Caco-2 (cell line): ENCODE measurements around the gene PAK4. TPM values are rescaled to one million over a fixed set of nuclear protein-coding genes. Genes with fewer than 3 reads are reported as not detected.
A peak's percentile ranks its signal among the peaks of the same experiment; 100 is the strongest.

ENCODE experiments used
- BruUV-seq: library from RNA; stranded (reverse); fragments of 400-500 nt; replicated peaks from 2 replicates; lab custom pipeline; 2021; lab: Mats Ljungman, UMichigan
- CTCF ChIA-PET: fragments of 300-600 bp; sonication (Branson Sonifier 250); formaldehyde crosslinking; loops from one replicate; lab custom pipeline; 2022; ENCODE audit warnings: antibody characterized with exemption; lab: Charles Lee
- POLR2A ChIA-PET: fragments of 300-600 bp; sonication (Branson Sonifier 250); formaldehyde crosslinking; loops from one replicate; lab custom pipeline; 2022; ENCODE audit warnings: antibody characterized with exemption; lab: Charles Lee
- DNase-seq, 2 experiments: peaks; one replicate each; pipeline versions ENCODE4 v3.0.0 to v3.0.0-alpha.2; 2020 to 2022
- H3K27me3 ChIP-seq: replicated peaks from 2 replicates; pipeline ENCODE4 v1.6.0; 2011; ENCODE audit warnings: low read length; ENCODE audit not compliant: control insufficient read depth, insufficient read depth
- H3K36me3 ChIP-seq: 2 replicates; pipeline ENCODE4 v1.5.1; 2011; ENCODE audit warnings: low read length; ENCODE audit not compliant: control insufficient read depth, insufficient read depth
- H3K4me1 ChIP-seq: fragments of 250-450 bp; sonication (Bioruptor Pico); 2 replicates; pipeline ENCODE4 v1.5.1; 2020; ENCODE audit warnings: mild to moderate bottlenecking
- H3K4me3 ChIP-seq: 2 replicates; pipeline ENCODE4 v1.5.1; 2011; ENCODE audit warnings: low read depth, mild to moderate bottlenecking, control low read depth, low read length
- H3K9me3 ChIP-seq: fragments of 250-450 bp; sonication (Bioruptor Pico); 2 replicates; pipeline ENCODE4 v1.5.1; 2020; ENCODE audit warnings: mild to moderate bottlenecking, moderate library complexity
- H3K27ac Mint-ChIP-seq: one replicate; pipeline ENCODE4 v1.8.0; 2022; ENCODE audit warnings: mixed read lengths; ENCODE audit not compliant: unreplicated experiment
- H3K27me3 Mint-ChIP-seq: one replicate; pipeline ENCODE4 v1.8.0; 2022; ENCODE audit warnings: mixed read lengths; ENCODE audit not compliant: insufficient read depth, unreplicated experiment
- H3K36me3 Mint-ChIP-seq: one replicate; pipeline ENCODE4 v1.8.0; 2022; ENCODE audit warnings: mild to moderate bottlenecking, mixed read lengths; ENCODE audit not compliant: insufficient read depth, unreplicated experiment
- H3K4me1 Mint-ChIP-seq: one replicate; pipeline ENCODE4 v1.8.0; 2022; ENCODE audit warnings: low read depth, mixed read lengths; ENCODE audit not compliant: unreplicated experiment
- H3K4me3 Mint-ChIP-seq: one replicate; pipeline ENCODE4 v1.8.0; 2022; ENCODE audit warnings: mild to moderate bottlenecking, moderate library complexity, mixed read lengths; ENCODE audit not compliant: unreplicated experiment
- H3K9me3 Mint-ChIP-seq: one replicate; pipeline ENCODE4 v1.8.0; 2022; ENCODE audit warnings: mixed read lengths; ENCODE audit not compliant: unreplicated experiment
- CTCF ChIP-seq, 2 experiments: fragments of 200-600 bp in 1 of 2; IDR thresholded peaks; 1 replicate in 1 of 2; 2 replicates in 1 of 2; pipeline versions ENCODE4 v1.5.1 to v1.8.0; 2011 to 2022; ENCODE audit warnings: antibody characterized with exemption in 1 of 2, control low read depth in 1 of 2, inconsistent platforms in 1 of 2, low read depth in 1 of 2, low read length in 1 of 2, mild to moderate bottlenecking in 1 of 2, moderate library complexity in 1 of 2; ENCODE audit not compliant: insufficient read depth in 1 of 2, severe bottlenecking in 1 of 2, unreplicated experiment in 1 of 2
- intact Hi-C: fragments of 100-400 bp; cut with micrococcal nuclease; formaldehyde crosslinking; loops from one replicate; pipeline ENCODE4 v1.10.0; 2022; ENCODE audit not compliant: unreplicated experiment
- total RNA-seq: library from RNA; stranded (reverse); gene quantifications from 2 replicates; pipeline ENCODE4 v1.2.3, GENCODE V29; 2022

Gene PAK4
- total RNA-seq, 1 experiment from 2014 or later = 112 TPM

- no peaks in the 10 kb centered on the region for H3K9me3 Mint-ChIP-seq
- peaks cover 16% of the 10 kb centered on the region for H3K27me3 Mint-ChIP-seq
- H3K27me3 ChIP-seq = no peaks in the 10 kb centered on the region; the same call in none of the 2 replicates
- no TSS peak for BruUV-seq
- POLR2A ChIA-PET = no interaction called here
- no peaks in the 10 kb centered on the region for H3K36me3 Mint-ChIP-seq
- H3K36me3 ChIP-seq = no peaks in the 10 kb centered on the region
- H3K4me3 Mint-ChIP-seq = peak overlapping the region; percentile 84
- H3K4me1 Mint-ChIP-seq = peaks cover 7% of the 10 kb centered on the region
- 0 out of 2 replicates have a peak, but pooled peaks cover 5% of the 10 kb centered on the region for H3K4me1 ChIP-seq
- CTCF ChIA-PET = interaction anchor here (0.5 to 0.9 kb wide), 3 partner anchors 154 to 268 kb away, joined by 3 to 5 read pairs (median 3); partner anchors contain the start of genes MRPS12 and SAMD4B
- H3K27ac Mint-ChIP-seq = no peak overlapping the region
- no peak for DNase-seq
- intact Hi-C loops = loop anchor here (2.0 kb wide), 1 partner anchor 32 kb away; no protein-coding TSS in a partner anchor
- peak overlapping the region; percentile 51; the same call in 1 of the 2 replicates for H3K4me3 ChIP-seq
- H3K9me3 ChIP-seq = no peaks in the 10 kb centered on the region
- no peak for TF ChIP-seq CTCF (IDR thresholded peaks at IDR 0.05; ENCODE audit: insufficient read depth in 1 of 2, low read depth in 1 of 2, low read length in 1 of 2, severe bottlenecking in 1 of 2, unreplicated experiment in 1 of 2)
Observed at GRCh38 chr19:39084732-39085080, 40.9 kb upstream of the PAK4 start.

- Mint-ChIP-seq H3K36me3 (no peaks in the 10 kb centered on the region), H3K27me3 (peaks cover 16% of the 10 kb centered on the region)
- POLR2A ChIA-PET = interaction anchor here (0.6 kb wide), 1 partner anchor 311 kb away, joined by 4 read pairs; no protein-coding TSS in a partner anchor
Observed at GRCh38 chr19:39085392-39085791, 40.2 kb upstream of the PAK4 start.

GRCh38 chr19:39086386-39086785 is 39.2 kb upstream of the PAK4 start:
- H3K27me3 Mint-ChIP-seq = peaks cover 18% of the 10 kb centered on the region
- no peak overlapping the region for H3K27ac Mint-ChIP-seq
- BruUV-seq = no TSS peak
- Histone ChIP-seq H3K4me3 (no peak overlapping the region), H3K4me1 (0 out of 2 replicates have a peak, but pooled peaks cover 5% of the 10 kb centered on the region), H3K9me3 (no peaks in the 10 kb centered on the region), H3K27me3 (no peaks in the 10 kb centered on the region; the same call in none of the 2 replicates), H3K36me3 (no peaks in the 10 kb centered on the region)
- ChIA-PET POLR2A (interaction anchor here (0.7 kb wide), 1 partner anchor 156 kb away, joined by 5 read pairs; the partner anchor contains the start of genes MRPS12 and SARS2), CTCF (interaction anchor here (0.6 kb wide), 1 partner anchor 124 kb away, joined by 3 read pairs; no protein-coding TSS in a partner anchor)
- no peaks in the 10 kb centered on the region for H3K36me3 Mint-ChIP-seq
- H3K4me1 Mint-ChIP-seq = peaks cover 7% of the 10 kb centered on the region
- H3K4me3 Mint-ChIP-seq = no peak overlapping the region
- DNase-seq = no peak
- no peaks in the 10 kb centered on the region for H3K9me3 Mint-ChIP-seq
- TF ChIP-seq CTCF (IDR thresholded peaks at IDR 0.05; ENCODE audit: insufficient read depth in 1 of 2, low read depth in 1 of 2, low read length in 1 of 2, severe bottlenecking in 1 of 2, unreplicated experiment in 1 of 2) = no peak
- intact Hi-C loops = no loop called here

More at GRCh38 chr19:39085392-39085791, 40.2 kb upstream of the PAK4 start:
- intact Hi-C loops = loop anchor here (2.0 kb wide), 1 partner anchor 33 kb away; no protein-coding TSS in a partner anchor
- H3K4me3 ChIP-seq = no peak overlapping the region
- Mint-ChIP-seq H3K9me3 (no peaks in the 10 kb centered on the region), H3K27ac (no peak overlapping the region), H3K4me1 (peaks cover 7% of the 10 kb centered on the region), H3K4me3 (peak overlapping the region; percentile 84)
- H3K9me3 ChIP-seq = no peaks in the 10 kb centered on the region
- H3K4me1 ChIP-seq = 0 out of 2 replicates have a peak, but pooled peaks cover 5% of the 10 kb centered on the region
- H3K36me3 ChIP-seq = no peaks in the 10 kb centered on the region
- CTCF ChIA-PET = no interaction called here
- no peak for DNase-seq
- BruUV-seq = no TSS peak
- no peaks in the 10 kb centered on the region; the same call in none of the 2 replicates for H3K27me3 ChIP-seq
- no peak for TF ChIP-seq CTCF (IDR thresholded peaks at IDR 0.05; ENCODE audit: insufficient read depth in 1 of 2, low read depth in 1 of 2, low read length in 1 of 2, severe bottlenecking in 1 of 2, unreplicated experiment in 1 of 2)
